Suprapubic skin (tissue), 4 donors: ENCODE data around the gene LIMA1. TPM values are rescaled to one million over a fixed set of nuclear protein-coding genes. Genes with fewer than 3 reads are reported as not detected.
"Not testable (repeated sequence)": the region's sequence is repeated elsewhere in the genome, so short reads cannot be mapped to it uniquely, and the experiment has no call there.

ENCODE experiments used
- DNase-seq, 2 donors: peaks; one replicate each; pipeline ENCODE4 v3.0.0-alpha.2; 2019; ENCODE audit warnings: low spot score in 2 of 2
- H3K27ac ChIP-seq: fragments of 200-600 bp; sonication (generic); one replicate; pipeline ENCODE4 v1.5.1; 2019
- H3K27me3 ChIP-seq: fragments of 200-600 bp; sonication (generic); one replicate; pipeline ENCODE4 v1.5.1; 2019
- H3K36me3 ChIP-seq: fragments of 200-600 bp; sonication (generic); one replicate; pipeline ENCODE4 v1.5.1; 2019
- H3K4me1 ChIP-seq: fragments of 200-600 bp; sonication (generic); one replicate; pipeline ENCODE4 v1.5.1; 2019
- H3K4me3 ChIP-seq: fragments of 200-600 bp; sonication (generic); one replicate; pipeline ENCODE4 v1.5.1; 2019; ENCODE audit warnings: mild to moderate bottlenecking
- H3K9me3 ChIP-seq: fragments of 200-600 bp; sonication (generic); one replicate; pipeline ENCODE4 v1.5.1; 2019
- EP300 ChIP-seq: sonication (generic); formaldehyde crosslinking; IDR thresholded peaks from one replicate; pipeline ENCODE4 v1.6.1; 2017; ENCODE audit warnings: antibody characterized with exemption
- POLR2A ChIP-seq, 2 donors: fragments of 450-650 bp; IDR thresholded peaks; one replicate each; pipeline ENCODE4 v1.6.1; 2017; ENCODE audit warnings: antibody characterized with exemption in 2 of 2, mild to moderate bottlenecking in 2 of 2, moderate library complexity in 2 of 2
- POLR2AphosphoS5 ChIP-seq, 3 donors: sonication (generic); formaldehyde crosslinking; IDR thresholded peaks; one replicate each; pipeline ENCODE4 v1.6.1; 2017; ENCODE audit warnings: antibody characterized with exemption in 3 of 3
- WGBS: methylation state at CpG from one replicate; pipeline ENCODE4 v1.1.5; 2018; 5-methylcytosine and 5-hydroxymethylcytosine counted together
- total RNA-seq, 4 donors: library from RNA; depleted of rRNA; stranded (reverse); fragments of >200 nt; gene quantifications; one replicate each; pipeline ENCODE4 v1.1.0, GENCODE V29; 2016
- TF ChIP-seq, protein P1 (sequence below), 2 donors: fragments of 200-600 bp in 1 of 2; fragments of 450-650 bp in 1 of 2; sonication (generic) in 1 of 2; IDR thresholded peaks; one replicate each; pipeline ENCODE4 v1.5.1; 2016 to 2019; ENCODE audit warnings: antibody characterized with exemption in 2 of 2, mild to moderate bottlenecking in 1 of 2, moderate library complexity in 1 of 2

The LIMA1 gene
- total RNA-seq, 4 donors from 2014 or later = 66.6 to 105 (median 89.6) TPM

DNA sequence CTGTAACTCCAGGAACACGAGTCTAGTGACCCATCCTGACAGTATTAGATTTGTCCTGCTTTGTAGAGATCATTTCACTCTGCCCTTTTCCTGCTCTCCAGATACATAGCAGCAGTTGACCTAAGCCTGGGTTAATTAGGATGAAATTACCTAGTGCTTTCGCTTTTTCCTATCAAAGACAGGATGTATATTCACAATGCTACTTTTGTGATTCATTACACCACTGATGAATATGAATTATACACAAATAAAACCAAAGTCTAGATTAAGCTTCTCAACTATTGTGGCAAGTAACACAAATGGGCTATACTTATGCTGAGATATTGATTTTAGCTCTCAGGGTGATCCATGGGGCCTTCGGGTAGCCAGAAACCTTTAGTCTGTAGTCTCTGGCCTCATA, 134.0 kb downstream of the LIMA1 start:
- Histone ChIP-seq H3K4me3 (no peak overlapping the region), H3K4me1 (no peaks in the 10 kb centered on the region), H3K27ac (no peak overlapping the region), H3K27me3 (no peaks in the 10 kb centered on the region), H3K36me3 (no peaks in the 10 kb centered on the region), H3K9me3 (no peaks in the 10 kb centered on the region)
- 76% methylated on average over 3 of the region's 3 CpGs for WGBS
- no peak for DNase-seq
- TF ChIP-seq POLR2AphosphoS5 (IDR thresholded peaks at IDR 0.05) = no peak
- TF ChIP-seq EP300 = no peak
- TF ChIP-seq POLR2A (IDR thresholded peaks at IDR 0.05) = no peak
- TF ChIP-seq, protein P1, sequence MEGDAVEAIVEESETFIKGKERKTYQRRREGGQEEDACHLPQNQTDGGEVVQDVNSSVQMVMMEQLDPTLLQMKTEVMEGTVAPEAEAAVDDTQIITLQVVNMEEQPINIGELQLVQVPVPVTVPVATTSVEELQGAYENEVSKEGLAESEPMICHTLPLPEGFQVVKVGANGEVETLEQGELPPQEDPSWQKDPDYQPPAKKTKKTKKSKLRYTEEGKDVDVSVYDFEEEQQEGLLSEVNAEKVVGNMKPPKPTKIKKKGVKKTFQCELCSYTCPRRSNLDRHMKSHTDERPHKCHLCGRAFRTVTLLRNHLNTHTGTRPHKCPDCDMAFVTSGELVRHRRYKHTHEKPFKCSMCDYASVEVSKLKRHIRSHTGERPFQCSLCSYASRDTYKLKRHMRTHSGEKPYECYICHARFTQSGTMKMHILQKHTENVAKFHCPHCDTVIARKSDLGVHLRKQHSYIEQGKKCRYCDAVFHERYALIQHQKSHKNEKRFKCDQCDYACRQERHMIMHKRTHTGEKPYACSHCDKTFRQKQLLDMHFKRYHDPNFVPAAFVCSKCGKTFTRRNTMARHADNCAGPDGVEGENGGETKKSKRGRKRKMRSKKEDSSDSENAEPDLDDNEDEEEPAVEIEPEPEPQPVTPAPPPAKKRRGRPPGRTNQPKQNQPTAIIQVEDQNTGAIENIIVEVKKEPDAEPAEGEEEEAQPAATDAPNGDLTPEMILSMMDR (IDR thresholded peaks at IDR 0.05) = no peak

DNA sequence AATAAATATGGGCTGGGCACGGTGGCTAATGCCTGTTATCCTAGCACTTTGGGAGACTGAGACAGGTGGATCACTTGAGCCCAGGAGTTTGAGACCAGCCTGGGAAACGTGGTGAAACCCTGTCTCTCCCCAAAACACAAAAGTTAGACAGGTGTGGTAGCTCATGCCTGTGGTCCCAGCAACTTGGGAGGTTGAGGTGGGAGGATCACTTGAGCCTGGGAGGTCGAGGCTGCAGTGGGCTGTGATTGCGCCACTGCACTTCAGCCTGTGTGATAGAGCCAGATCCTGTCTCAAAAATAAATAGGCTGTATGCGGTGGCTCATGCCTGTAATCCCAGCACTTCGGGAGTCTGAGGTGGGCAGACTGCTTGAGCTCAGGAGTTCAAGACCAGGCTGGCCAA, 135.3 kb downstream of the LIMA1 start:
- H3K4me1 ChIP-seq, DNase-seq: not testable (repeated sequence)

GRCh38 chr12:50147281-50147680, 136.0 kb downstream of the LIMA1 start:
- no peak overlapping the region for H3K4me3 ChIP-seq

More for the DNA sequence above, 135.3 kb downstream of the LIMA1 start:
- not testable (repeated sequence) for H3K27me3 ChIP-seq, H3K9me3 ChIP-seq, H3K36me3 ChIP-seq, H3K4me3 ChIP-seq, H3K27ac ChIP-seq
- WGBS = 80% methylated on average over 5 of the region's 6 CpGs

GRCh38 chr12:50145439-50145838, 137.9 kb downstream of the LIMA1 start:
- peaks cover 17% of the 10 kb centered on the region for H3K36me3 ChIP-seq
- no peaks in the 10 kb centered on the region for H3K4me1 ChIP-seq
- no peak overlapping the region for H3K27ac ChIP-seq
- TF ChIP-seq EP300 (no peak), POLR2A (IDR thresholded peaks at IDR 0.05) (no peak), POLR2AphosphoS5 (IDR thresholded peaks at IDR 0.05) (no peak)
- TF ChIP-seq, protein P1 (IDR thresholded peaks at IDR 0.05) = no peak
- DNase-seq = no peak
- H3K4me3 ChIP-seq = no peak overlapping the region
- no peaks in the 10 kb centered on the region for H3K9me3 ChIP-seq
- H3K27me3 ChIP-seq = no peaks in the 10 kb centered on the region
- WGBS = 86% methylated on average over 2 of the region's 2 CpGs

More at GRCh38 chr12:50147281-50147680, 136.0 kb downstream of the LIMA1 start:
- DNase-seq = no peak
- Histone ChIP-seq H3K4me1 (no peaks in the 10 kb centered on the region), H3K9me3 (no peaks in the 10 kb centered on the region), H3K27me3 (no peaks in the 10 kb centered on the region), H3K27ac (no peak overlapping the region), H3K36me3 (peaks cover 7% of the 10 kb centered on the region)
- 99% methylated on average over 4 of the region's 4 CpGs for WGBS
- TF ChIP-seq POLR2AphosphoS5 (IDR thresholded peaks at IDR 0.05) (no peak), EP300 (no peak), POLR2A (IDR thresholded peaks at IDR 0.05) (no peak)
- TF ChIP-seq, protein P1 (IDR thresholded peaks at IDR 0.05) = no peak

- H3K4me3 ChIP-seq = no peak overlapping the region
- no peak overlapping the region for H3K27ac ChIP-seq
- H3K36me3 ChIP-seq = peaks cover 22% of the 10 kb centered on the region
- TF ChIP-seq EP300 = no peak
- TF ChIP-seq POLR2AphosphoS5 (IDR thresholded peaks at IDR 0.05) = no peak
- no peak for TF ChIP-seq POLR2A (IDR thresholded peaks at IDR 0.05)
- TF ChIP-seq, protein P1 (IDR thresholded peaks at IDR 0.05) = no peak
- no peaks in the 10 kb centered on the region for H3K9me3 ChIP-seq
- no peaks in the 10 kb centered on the region for H3K27me3 ChIP-seq
- no peak for DNase-seq
- WGBS = 85% methylated on average over 8 of the region's 8 CpGs
- H3K4me1 ChIP-seq = no peaks in the 10 kb centered on the region
These were observed 140.3 kb downstream of the LIMA1 start for GRCh38 chr12:50142993-50143392.

DNA sequence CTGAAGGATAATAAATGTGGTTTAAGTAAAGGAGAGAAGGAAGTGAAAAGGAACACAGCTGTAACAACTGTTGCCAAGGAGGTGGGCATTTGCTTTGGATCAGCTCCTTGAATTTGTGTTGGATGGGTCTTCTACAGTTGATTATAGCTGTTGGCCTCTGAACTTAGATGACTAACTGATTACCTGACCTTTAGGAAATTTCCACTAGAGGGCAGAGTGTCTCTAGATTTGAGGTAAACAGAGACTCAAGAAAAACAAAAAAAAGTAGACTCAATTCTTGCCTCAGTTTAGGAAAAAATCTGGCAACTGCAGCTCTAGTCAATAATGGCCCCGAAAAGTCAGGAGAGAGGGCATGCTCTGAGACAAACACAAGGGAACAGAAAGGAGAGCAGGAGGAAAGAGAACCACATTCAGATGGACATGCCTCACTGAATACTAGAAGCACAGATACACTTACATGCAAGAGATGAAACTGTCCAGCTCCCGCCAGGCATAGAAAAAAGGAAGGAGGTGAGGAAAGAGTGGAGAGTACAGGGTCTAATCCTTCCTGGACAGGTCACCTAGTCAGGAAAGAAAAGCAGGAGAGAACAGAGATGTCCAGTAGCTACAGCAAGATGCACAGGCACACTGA, 150.7 kb downstream of the LIMA1 start:
- Histone ChIP-seq H3K27me3 (no peaks in the 10 kb centered on the region), H3K36me3 (peaks cover 73% of the 10 kb centered on the region), H3K9me3 (no peaks in the 10 kb centered on the region), H3K4me3 (no peak overlapping the region), H3K4me1 (peaks cover 3% of the 10 kb centered on the region), H3K27ac (no peak overlapping the region)
- DNase-seq = no peak
- 96% methylated on average over 2 of the region's 2 CpGs for WGBS
- TF ChIP-seq, protein P1 (IDR thresholded peaks at IDR 0.05) = peak in 1 of 2 donors; percentile 32
- no peak for TF ChIP-seq POLR2A (IDR thresholded peaks at IDR 0.05)
